Duodenal mucosa (tissue), 2 donors: Measurements from ENCODE around the gene ECE2.

Source experiments
- H3K27ac ChIP-seq: one replicate; pipeline ENCODE4 v1.7.0; 2013; ENCODE audit warnings: low read depth, low read length
- H3K27me3 ChIP-seq, 2 donors: one replicate each; pipeline ENCODE4 v1.7.0; 2013; ENCODE audit warnings: low read length in 2 of 2, control low read depth in 1 of 2; ENCODE audit not compliant: insufficient read depth in 2 of 2, control insufficient read depth in 1 of 2
- H3K36me3 ChIP-seq, 2 donors: one replicate each; pipeline ENCODE4 v1.7.0; 2013; ENCODE audit warnings: low read length in 2 of 2, control low read depth in 1 of 2; ENCODE audit not compliant: insufficient read depth in 2 of 2, control insufficient read depth in 1 of 2
- H3K4me1 ChIP-seq, 2 donors: one replicate each; pipeline ENCODE4 v1.7.0; 2013; ENCODE audit warnings: low read length in 2 of 2, control low read depth in 1 of 2; ENCODE audit not compliant: insufficient read depth in 2 of 2, control insufficient read depth in 1 of 2
- H3K4me3 ChIP-seq, 2 donors: one replicate each; pipeline ENCODE4 v1.7.0; 2013; ENCODE audit warnings: low read length in 2 of 2, low read depth in 1 of 2
- H3K9ac ChIP-seq, 2 donors: one replicate each; pipeline ENCODE4 v1.7.0; 2013; ENCODE audit warnings: low read length in 2 of 2, low read depth in 1 of 2
- H3K9me3 ChIP-seq, 2 donors: one replicate each; pipeline ENCODE4 v1.7.0; 2013; ENCODE audit warnings: low read length in 2 of 2, control low read depth in 1 of 2; ENCODE audit not compliant: control insufficient read depth in 1 of 2

ECE2 gene

GRCh38 chr3:184234224-184234623 is 41.6 kb upstream of the ECE2 start:
- Histone ChIP-seq H3K4me1 (peaks cover 0 to 13% of the 10 kb centered on the region in 2 donors), H3K9ac (no peak overlapping the region), H3K27ac (no peak overlapping the region), H3K4me3 (no peak overlapping the region), H3K36me3 (no peaks in the 10 kb centered on the region), H3K9me3 (no peaks in the 10 kb centered on the region), H3K27me3 (peaks cover 24 to 26% of the 10 kb centered on the region in 2 donors)

- Histone ChIP-seq H3K9ac (no peak overlapping the region), H3K36me3 (no peaks in the 10 kb centered on the region), H3K4me1 (peaks cover 0 to 8% of the 10 kb centered on the region in 2 donors), H3K9me3 (no peaks in the 10 kb centered on the region), H3K27ac (no peak overlapping the region), H3K27me3 (peaks cover 19 to 26% of the 10 kb centered on the region in 2 donors), H3K4me3 (no peak overlapping the region)
Observed at GRCh38 chr3:184234671-184235380, 41.0 kb upstream of the ECE2 start.

- Histone ChIP-seq H3K4me3 (no peak overlapping the region), H3K36me3 (no peaks in the 10 kb centered on the region), H3K9me3 (no peaks in the 10 kb centered on the region), H3K27me3 (peaks cover 15 to 26% of the 10 kb centered on the region in 2 donors), H3K4me1 (peaks cover 0 to 7% of the 10 kb centered on the region in 2 donors), H3K27ac (no peak overlapping the region), H3K9ac (no peak overlapping the region)
Observed at GRCh38 chr3:184235381-184236032, 40.3 kb upstream of the ECE2 start.

GRCh38 chr3:184236033-184236410 is 39.8 kb upstream of the ECE2 start:
- H3K27ac ChIP-seq: no peak overlapping the region
- H3K9me3 ChIP-seq: no peaks in the 10 kb centered on the region
- no peaks in the 10 kb centered on the region for H3K36me3 ChIP-seq
- peaks cover 0 to 9% of the 10 kb centered on the region in 2 donors for H3K4me1 ChIP-seq
- no peak overlapping the region for H3K4me3 ChIP-seq
- no peak overlapping the region for H3K9ac ChIP-seq
- peaks cover 10 to 23% of the 10 kb centered on the region in 2 donors for H3K27me3 ChIP-seq

- Histone ChIP-seq H3K9me3 (no peaks in the 10 kb centered on the region), H3K4me3 (no peak overlapping the region)
Observed at GRCh38 chr3:184236636-184237035, 39.2 kb upstream of the ECE2 start.

GRCh38 chr3:184237211-184237610 is 38.6 kb upstream of the ECE2 start:
- Histone ChIP-seq H3K4me1 (peaks cover 0 to 17% of the 10 kb centered on the region in 2 donors), H3K27me3 (peaks cover 0 to 11% of the 10 kb centered on the region in 2 donors)

More at GRCh38 chr3:184236636-184237035, 39.2 kb upstream of the ECE2 start:
- Histone ChIP-seq H3K4me1 (peaks cover 0 to 14% of the 10 kb centered on the region in 2 donors), H3K27me3 (peaks cover 4 to 16% of the 10 kb centered on the region in 2 donors), H3K9ac (no peak overlapping the region), H3K36me3 (no peaks in the 10 kb centered on the region), H3K27ac (no peak overlapping the region)

GRCh38 chr3:184237807-184238206 is 38.0 kb upstream of the ECE2 start:
- H3K27me3 ChIP-seq: peaks cover 0 to 6% of the 10 kb centered on the region in 2 donors
- H3K9ac ChIP-seq: no peak overlapping the region
- H3K36me3 ChIP-seq: peaks cover 1 to 9% of the 10 kb centered on the region in 2 donors
- no peaks in the 10 kb centered on the region for H3K9me3 ChIP-seq
- peaks cover 0 to 17% of the 10 kb centered on the region in 2 donors for H3K4me1 ChIP-seq
- H3K4me3 ChIP-seq: no peak overlapping the region
- H3K27ac ChIP-seq: no peak overlapping the region

More at GRCh38 chr3:184237211-184237610, 38.6 kb upstream of the ECE2 start:
- Histone ChIP-seq H3K36me3 (peaks cover 0 to 3% of the 10 kb centered on the region in 2 donors), H3K9me3 (no peaks in the 10 kb centered on the region), H3K4me3 (no peak overlapping the region), H3K9ac (no peak overlapping the region), H3K27ac (no peak overlapping the region)

GRCh38 chr3:184238246-184238818 is 37.5 kb upstream of the ECE2 start:
- Histone ChIP-seq H3K27ac (no peak overlapping the region), H3K9ac (no peak overlapping the region), H3K4me1 (peaks cover 0 to 17% of the 10 kb centered on the region in 2 donors), H3K4me3 (no peak overlapping the region), H3K27me3 (peaks cover 0 to 4% of the 10 kb centered on the region in 2 donors), H3K36me3 (peaks cover 7 to 15% of the 10 kb centered on the region in 2 donors), H3K9me3 (no peaks in the 10 kb centered on the region)

GRCh38 chr3:184239221-184239620 is 36.6 kb upstream of the ECE2 start:
- no peaks in the 10 kb centered on the region for H3K9me3 ChIP-seq
- no peak overlapping the region for H3K4me3 ChIP-seq
- H3K9ac ChIP-seq: no peak overlapping the region
- H3K4me1 ChIP-seq: peaks cover 0 to 17% of the 10 kb centered on the region in 2 donors
- no peaks in the 10 kb centered on the region for H3K27me3 ChIP-seq
- H3K27ac ChIP-seq: no peak overlapping the region
- peaks cover 13 to 24% of the 10 kb centered on the region in 2 donors for H3K36me3 ChIP-seq

- Histone ChIP-seq H3K4me3 (no peak overlapping the region), H3K9ac (no peak overlapping the region), H3K9me3 (no peaks in the 10 kb centered on the region), H3K36me3 (peaks cover 17 to 28% of the 10 kb centered on the region in 2 donors), H3K27ac (no peak overlapping the region), H3K4me1 (peaks cover 0 to 17% of the 10 kb centered on the region in 2 donors), H3K27me3 (no peaks in the 10 kb centered on the region)
Observed at GRCh38 chr3:184239708-184240107, 36.1 kb upstream of the ECE2 start.
